H1 (cell line): Measurements from ENCODE around the gene TMEM225B. TPM values are rescaled to one million over a fixed set of nuclear protein-coding genes. Genes with fewer than 3 reads are reported as not detected.

Experiments
- CTCF ChIA-PET: fragments of 300-600 bp; sonication (Branson Sonifier 250); formaldehyde crosslinking; loops from one replicate; lab custom pipeline; 2021; ENCODE audit not compliant: partially characterized antibody; lab: Charles Lee
- POLR2A ChIA-PET: fragments of 300-600 bp; sonication (Branson Sonifier 250); formaldehyde crosslinking; loops from one replicate; lab custom pipeline; 2021; ENCODE audit warnings: inconsistent platforms; ENCODE audit not compliant: partially characterized antibody; lab: Charles Lee
- DNase-seq, 2 experiments: peaks; one replicate each; pipeline versions ENCODE4 v3.0.0 to v3.0.0-alpha.2; 2010 to 2022; ENCODE audit warnings: low spot score in 2 of 2, low read depth in 1 of 2, mixed read lengths in 1 of 2
- FAIRE-seq: peaks from 2 replicates; lab custom pipeline; 2011; peaks lifted over from hg19 to GRCh38; lab: Jason Lieb, UNC
- H2AFZ ChIP-seq: 2 replicates; pipeline ENCODE4 v1.8.1; 2012; ENCODE audit warnings: low read length, inconsistent platforms
- H2AK5ac ChIP-seq: 2 replicates; pipeline ENCODE4 v1.6.1; 2013; ENCODE audit warnings: low read depth, low read length
- H2BK120ac ChIP-seq: replicated peaks from 2 replicates; pipeline ENCODE3; 2013; ENCODE audit warnings: low read depth, low read length, inconsistent platforms
- H2BK12ac ChIP-seq: 2 replicates; pipeline ENCODE4 v1.6.1; 2013; ENCODE audit warnings: low read depth, low read length
- H2BK15ac ChIP-seq: 2 replicates; pipeline ENCODE4 v1.6.1; 2013; ENCODE audit warnings: low read length
- H2BK20ac ChIP-seq: 2 replicates; pipeline ENCODE4 v1.6.1; 2013; ENCODE audit warnings: low read length
- H2BK5ac ChIP-seq: 2 replicates; pipeline ENCODE4 v1.6.1; 2013; ENCODE audit warnings: low read depth, low read length
- H3K14ac ChIP-seq: 2 replicates; pipeline ENCODE4 v1.6.1; 2013; ENCODE audit warnings: inconsistent platforms; ENCODE audit not compliant: insufficient read length
- H3K18ac ChIP-seq: 2 replicates; pipeline ENCODE4 v1.6.1; 2013; ENCODE audit warnings: low read length; ENCODE audit errors: extremely low read depth
- H3K23ac ChIP-seq: 2 replicates; pipeline ENCODE4 v1.6.1; 2013; ENCODE audit warnings: inconsistent platforms; ENCODE audit not compliant: insufficient read length
- H3K23me2 ChIP-seq: 2 replicates; pipeline ENCODE4 v1.6.1; 2013; ENCODE audit warnings: low read depth, low read length
- H3K27ac ChIP-seq: 2 replicates; pipeline ENCODE4 v1.6.1; 2011; ENCODE audit warnings: low read depth, low read length, inconsistent platforms
- H3K27me3 ChIP-seq, 4 experiments: replicated peaks in 1 of 4; 1 replicate in 1 of 4; 2 replicates in 3 of 4; pipeline versions ENCODE4 v1.6.1 to v1.8.1; 2011 to 2013; ENCODE audit warnings: low read length in 3 of 4, mild to moderate bottlenecking in 3 of 4, inconsistent platforms in 2 of 4, mixed read lengths in 2 of 4, moderate library complexity in 1 of 4; ENCODE audit not compliant: control insufficient read depth in 3 of 4, insufficient read depth in 3 of 4; ENCODE audit errors: extremely low read depth in 1 of 4
- H3K36me3 ChIP-seq, 4 experiments: 2 replicates each; pipeline versions ENCODE4 v1.6.1 to v1.8.1; 2011 to 2013; ENCODE audit warnings: mild to moderate bottlenecking in 4 of 4, low read length in 3 of 4, moderate library complexity in 2 of 4, control low read depth in 1 of 4, inconsistent platforms in 1 of 4; ENCODE audit not compliant: insufficient read depth in 4 of 4, control insufficient read depth in 2 of 4
- H3K4ac ChIP-seq: replicated peaks from 2 replicates; pipeline ENCODE3; 2013; ENCODE audit warnings: low read length, low read depth, mixed read lengths, inconsistent platforms; ENCODE audit not compliant: insufficient read length
- H3K4me1 ChIP-seq, 4 experiments: replicated peaks in 1 of 4; 1 replicate in 1 of 4; 2 replicates in 3 of 4; pipeline versions ENCODE4 v1.6.1 to v1.8.1; 2011 to 2013; ENCODE audit warnings: low read length in 3 of 4, inconsistent platforms in 2 of 4, mixed read lengths in 1 of 4; ENCODE audit not compliant: insufficient read depth in 4 of 4, control insufficient read depth in 3 of 4
- H3K4me2 ChIP-seq, 2 experiments: 2 replicates each; pipeline versions ENCODE4 v1.6.1 to v1.8.1; 2011 to 2013; ENCODE audit warnings: low read depth in 2 of 2, low read length in 2 of 2, control low read depth in 1 of 2, inconsistent platforms in 1 of 2, mild to moderate bottlenecking in 1 of 2; ENCODE audit not compliant: insufficient read depth in 1 of 2
- H3K4me3 ChIP-seq, 4 experiments: fragments of 200-600, 300-600 bp in 1 of 4; sonication (generic), shearing (Covaris generic), sonication (Bioruptor Twin) in 1 of 4; 2 replicates each; pipeline versions ENCODE4 v1.5.1 to v1.8.1; 2011 to 2016; ENCODE audit warnings: low read length in 4 of 4, low read depth in 3 of 4, control low read depth in 2 of 4, inconsistent platforms in 2 of 4, mild to moderate bottlenecking in 2 of 4, mixed read lengths in 1 of 4, moderate library complexity in 1 of 4; ENCODE audit not compliant: insufficient read depth in 2 of 4; ENCODE audit errors: extremely low read depth in 1 of 4
- H3K56ac ChIP-seq: replicated peaks from 2 replicates; pipeline ENCODE3; 2013; ENCODE audit warnings: low read depth, mild to moderate bottlenecking, mixed read lengths, low read length, inconsistent platforms; ENCODE audit not compliant: insufficient read length
- H3K79me1 ChIP-seq: 2 replicates; pipeline ENCODE4 v1.6.1; 2013; ENCODE audit warnings: low read depth, low read length, control low read depth
- H3K79me2 ChIP-seq, 2 experiments: 2 replicates each; pipeline versions ENCODE4 v1.6.1 to v1.8.1; 2012 to 2013; ENCODE audit warnings: low read length in 2 of 2, mild to moderate bottlenecking in 2 of 2, inconsistent platforms in 1 of 2; ENCODE audit not compliant: insufficient read depth in 2 of 2, control insufficient read depth in 1 of 2
- H3K9ac ChIP-seq, 4 experiments: replicated peaks in 1 of 4; 1 replicate in 1 of 4; 2 replicates in 3 of 4; pipeline versions ENCODE4 v1.6.1 to v1.8.1; 2011 to 2013; ENCODE audit warnings: low read depth in 3 of 4, low read length in 3 of 4, control low read depth in 2 of 4, mild to moderate bottlenecking in 2 of 4, moderate library complexity in 2 of 4, inconsistent platforms in 1 of 4; ENCODE audit errors: extremely low read depth in 1 of 4
- H3K9me3 ChIP-seq, 2 experiments: 2 replicates each; pipeline versions ENCODE4 v1.6.1 to v1.8.1; 2012 to 2013; ENCODE audit warnings: mild to moderate bottlenecking in 2 of 2, moderate library complexity in 2 of 2, control low read depth in 1 of 2, inconsistent platforms in 1 of 2, low read depth in 1 of 2, low read length in 1 of 2, mixed read lengths in 1 of 2; ENCODE audit not compliant: insufficient read depth in 2 of 2
- H4K20me1 ChIP-seq, 2 experiments: replicated peaks in 1 of 2; 2 replicates each; pipeline versions ENCODE3 to v1.8.1; 2011 to 2013; ENCODE audit warnings: inconsistent platforms in 2 of 2, low read length in 2 of 2, mild to moderate bottlenecking in 1 of 2; ENCODE audit not compliant: insufficient read depth in 2 of 2, control insufficient read depth in 1 of 2
- H4K5ac ChIP-seq: 2 replicates; pipeline ENCODE4 v1.6.1; 2013; ENCODE audit warnings: low read length, low read depth, mixed read lengths, inconsistent platforms; ENCODE audit not compliant: insufficient read length
- H4K8ac ChIP-seq: 2 replicates; pipeline ENCODE4 v1.8.0; 2013; ENCODE audit warnings: mild to moderate bottlenecking, moderate library complexity, low read length, inconsistent platforms; ENCODE audit not compliant: insufficient read depth; ENCODE audit errors: extremely low read depth
- H4K91ac ChIP-seq: replicated peaks from 2 replicates; pipeline ENCODE3; 2013; ENCODE audit warnings: low read length, mixed read lengths, inconsistent platforms; ENCODE audit not compliant: insufficient read length
- ASH2L ChIP-seq: fragments of 200-600, 300-600 bp; sonication (generic); IDR thresholded peaks from one replicate; pipeline ENCODE4 v1.7.1; 2017; ENCODE audit warnings: low read length
- CHD2 ChIP-seq: IDR thresholded peaks from 2 replicates; pipeline ENCODE4 v1.6.1; 2012; ENCODE audit warnings: low read length, improper control_type of control experiment
- HDAC2 ChIP-seq, 2 experiments: fragments of 300-600 bp in 1 of 2; sonication (generic) in 1 of 2; IDR thresholded peaks; 2 replicates each; pipeline ENCODE4 v1.6.1; 2011 to 2012; ENCODE audit warnings: low read depth in 2 of 2, low read length in 2 of 2, mild to moderate bottlenecking in 2 of 2, moderate library complexity in 2 of 2, borderline replicate concordance in 1 of 2, inconsistent platforms in 1 of 2
- HDAC6 ChIP-seq: IDR thresholded peaks from one replicate; pipeline ENCODE4 v1.7.1; 2012; ENCODE audit warnings: low read depth, mild to moderate bottlenecking, inconsistent platforms, low read length, moderate library complexity
- JUND ChIP-seq: IDR thresholded peaks from 2 replicates; pipeline ENCODE4 v1.6.1; 2011; ENCODE audit warnings: mild to moderate bottlenecking, improper control_type of control experiment, low read length
- KDM5A ChIP-seq: fragments of 200-600 bp; IDR thresholded peaks from 2 replicates; pipeline ENCODE4 v1.7.1; 2012; ENCODE audit warnings: mild to moderate bottlenecking, low read length, inconsistent platforms, mixed read lengths
- POLR2A ChIP-seq, 2 experiments: IDR thresholded peaks; 1 replicate in 1 of 2; 2 replicates in 1 of 2; pipeline ENCODE4 v1.6.1; 2011; ENCODE audit warnings: low read depth in 2 of 2, low read length in 2 of 2, mild to moderate bottlenecking in 2 of 2; ENCODE audit errors: control extremely low read depth in 1 of 2
- SAP30 ChIP-seq: fragments of 300-600 bp; sonication (generic); IDR thresholded peaks from 2 replicates; pipeline ENCODE4 v1.7.1; 2012; ENCODE audit warnings: low read length, moderate library complexity, mild to moderate bottlenecking, inconsistent platforms; ENCODE audit not compliant: insufficient read depth, insufficient replicate concordance
- SIRT6 ChIP-seq: IDR thresholded peaks from one replicate; pipeline ENCODE4 v1.7.1; 2012; ENCODE audit warnings: low read length, inconsistent platforms
- TAF1 ChIP-seq: IDR thresholded peaks from 2 replicates; pipeline ENCODE4 v1.6.1; 2011; ENCODE audit warnings: mild to moderate bottlenecking, low read depth, low read length
- TAF7 ChIP-seq: optimal IDR thresholded peaks from 2 replicates; pipeline ENCODE3; 2011; ENCODE audit warnings: low read depth, mild to moderate bottlenecking, inconsistent platforms, low read length, moderate library complexity, borderline replicate concordance
- TCF12 ChIP-seq: IDR thresholded peaks from 2 replicates; pipeline ENCODE4 v1.6.1; 2011; ENCODE audit warnings: low read depth, mild to moderate bottlenecking, low read length
- TEAD4 ChIP-seq: IDR thresholded peaks from 2 replicates; pipeline ENCODE4 v1.6.1; 2012; ENCODE audit warnings: low read depth, low read length, inconsistent platforms, mixed read lengths
- WGBS, 2 experiments: shearing (Covaris generic) in 1 of 2; methylation state at CpG; one replicate each; pipeline versions ENCODE4 v1.1.6 to v1.1.7; 2013 to 2015; ENCODE audit warnings: low lambda C conversion rate in 2 of 2, mixed read lengths in 2 of 2, inconsistent platforms in 1 of 2, low coverage in 1 of 2, missing lambda C conversion rate in 1 of 2; ENCODE audit not compliant: insufficient replicate concordance in 2 of 2, insufficient coverage in 1 of 2, insufficient read length in 1 of 2; ENCODE audit errors: extremely low coverage in 1 of 2, missing lambda C conversion rate in 1 of 2; 5-methylcytosine and 5-hydroxymethylcytosine counted together
- polyA plus RNA-seq, 7 experiments: library from polyadenylated mRNA; depleted of rRNA in 3 of 7; stranded (reverse) in 5 of 7; unstranded in 2 of 7; fragments of >200 nt in 5 of 7; fragments of 200-250 nt in 2 of 7; gene quantifications; 1 replicate in 5 of 7; 2 replicates in 1 of 7; 4 replicates in 1 of 7; pipeline versions ENCODE4 v1.2.1 to v1.2.3, GENCODE V29; 2011 to 2013; ENCODE audit warnings: missing spikeins in 2 of 7, mixed read lengths in 2 of 7
- total RNA-seq: library from RNA; stranded (reverse); fragmentation: NEBNext Ultra II Directional; extraction: Animal tissue kit (Norgen Biotek cat#: 25700); gene quantifications from 2 replicates; pipeline ENCODE4 v1.2.1, GENCODE V29; 2021
- TF ChIP-seq, protein P1 (sequence below): IDR thresholded peaks from 2 replicates; pipeline ENCODE4 v1.6.1; 2011; ENCODE audit warnings: low read length, improper control_type of control experiment

Gene TMEM225B
- total and polyA plus RNA-seq, 2 of the 8 experiments (the other 6 are each of a cell fraction or from before 2014, with no cell fraction given): 0.68 TPM; not detected in 1

DNA sequence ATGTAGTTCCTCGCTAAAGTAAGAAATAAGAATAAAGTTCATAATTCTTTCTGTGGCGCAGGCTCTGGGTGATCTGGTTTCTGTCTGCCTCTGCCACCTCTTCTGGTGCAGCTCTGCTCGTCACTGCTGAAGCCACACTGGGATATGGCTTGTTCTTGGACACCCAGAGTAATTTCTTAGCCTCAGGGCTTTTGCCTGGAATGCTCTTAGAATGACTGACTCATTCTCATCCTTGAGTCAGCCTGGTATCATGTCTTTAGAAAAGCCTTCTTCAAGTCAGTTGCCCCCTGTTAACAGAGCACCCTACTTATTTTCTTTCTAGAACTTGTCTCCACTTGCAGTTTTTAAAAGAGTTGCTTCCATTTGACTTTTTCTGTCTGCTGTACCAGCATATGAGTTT is 20.7 kb downstream of the TMEM225B start:
- Histone ChIP-seq H2BK5ac (no peak overlapping the region), H3K23me2 (peaks cover 7% of the 10 kb centered on the region), H3K79me2 (peaks cover 0 to 12% of the 10 kb centered on the region in 2 experiments; a peak in 1 of 4 replicates), H4K8ac (no peak overlapping the region), H3K79me1 (peaks cover 8% of the 10 kb centered on the region), H3K14ac (no peak overlapping the region), H2AFZ (no peak overlapping the region), H2BK15ac (no peak overlapping the region), H2BK20ac (no peak overlapping the region), H3K4me3 (no peak overlapping the region), H3K27me3 (no peaks in the 10 kb centered on the region), H3K18ac (no peak overlapping the region), H2BK120ac (no peak overlapping the region), H2AK5ac (no peak overlapping the region), H3K56ac (no peak overlapping the region), H3K4me2 (no peak overlapping the region), H3K4ac (no peak overlapping the region), H3K27ac (no peak overlapping the region), H4K5ac (no peak overlapping the region), H3K9me3 (no peaks in the 10 kb centered on the region), H3K36me3 (peaks cover 15 to 51% (median 41%) of the 10 kb centered on the region in 4 experiments), H4K91ac (no peak overlapping the region), H3K4me1 (no peaks in the 10 kb centered on the region; a peak in 2 of 7 replicates), H2BK12ac (no peak overlapping the region), H3K9ac (no peak overlapping the region), H4K20me1 (peaks cover 0 to 5% of the 10 kb centered on the region in 2 experiments), H3K23ac (no peak overlapping the region)
- DNase-seq (no peak), FAIRE-seq (no peak)
- POLR2A ChIA-PET: no interaction called here
- CTCF ChIA-PET: interaction anchor here (4.1 kb wide), 1 partner anchor 11 kb away, joined by 13 read pairs; no protein-coding TSS in a partner anchor
- WGBS, 2 experiments: 90% methylated on average over 3 of the region's 3 CpGs; no CpG with 5 or more reads in 1 of the 2 experiments
- no peak for TF ChIP-seq CHD2
- TF ChIP-seq, protein P1, sequence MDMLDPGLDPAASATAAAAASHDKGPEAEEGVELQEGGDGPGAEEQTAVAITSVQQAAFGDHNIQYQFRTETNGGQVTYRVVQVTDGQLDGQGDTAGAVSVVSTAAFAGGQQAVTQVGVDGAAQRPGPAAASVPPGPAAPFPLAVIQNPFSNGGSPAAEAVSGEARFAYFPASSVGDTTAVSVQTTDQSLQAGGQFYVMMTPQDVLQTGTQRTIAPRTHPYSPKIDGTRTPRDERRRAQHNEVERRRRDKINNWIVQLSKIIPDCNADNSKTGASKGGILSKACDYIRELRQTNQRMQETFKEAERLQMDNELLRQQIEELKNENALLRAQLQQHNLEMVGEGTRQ: no peak
- no peak for TF ChIP-seq HDAC6
- no peak for TF ChIP-seq TAF1
- TF ChIP-seq POLR2A (IDR thresholded peaks at IDR 0.05; ENCODE audit: control extremely low read depth in 1 of 2, low read depth in 2 of 2, low read length in 2 of 2): no peak
- TF ChIP-seq TCF12: no peak
- no peak for TF ChIP-seq KDM5A
- TF ChIP-seq HDAC2 (IDR thresholded peaks at IDR 0.05; ENCODE audit: borderline replicate concordance in 1 of 2, low read depth in 2 of 2, low read length in 2 of 2): no peak
- TF ChIP-seq TEAD4: no peak
- no peak for TF ChIP-seq SAP30
- no peak for TF ChIP-seq ASH2L
- TF ChIP-seq SIRT6: no peak
- no peak for TF ChIP-seq JUND
- no peak for TF ChIP-seq TAF7
